Gastroesophageal sphincter (tissue), 4 donors: Measurements from ENCODE around the gene CD1B. TPM values are rescaled to one million over a fixed set of nuclear protein-coding genes. Genes with fewer than 3 reads are reported as not detected.

ENCODE experiments used
- ATAC-seq: fragments of 150-250 bp; one replicate; pipeline ENCODE4 v1.9.1; 2016; ENCODE audit warnings: mild to moderate bottlenecking, moderate library complexity
- H3K27ac ChIP-seq, 4 donors: fragments of 200-600 bp; sonication (generic) in 3 of 4; 1 replicate in 3 of 4; 2 replicates in 1 of 4; pipeline ENCODE4 v1.5.1; 2016 to 2019
- H3K27me3 ChIP-seq: fragments of 200-600 bp; sonication (generic); one replicate; pipeline ENCODE4 v1.5.1; 2019
- H3K36me3 ChIP-seq, 2 donors: fragments of 200-600 bp; sonication (generic); one replicate each; pipeline ENCODE4 v1.5.1; 2019; ENCODE audit warnings: control low read depth in 1 of 2
- H3K4me1 ChIP-seq, 3 donors: fragments of 200-600 bp; sonication (generic); 1 replicate in 2 of 3; 2 replicates in 1 of 3; pipeline ENCODE4 v1.5.1; 2016 to 2019; ENCODE audit warnings: control low read depth in 2 of 3
- H3K4me3 ChIP-seq, 2 donors: fragments of 200-600 bp; sonication (generic); one replicate each; pipeline ENCODE4 v1.5.1; 2019; ENCODE audit warnings: mild to moderate bottlenecking in 1 of 2, moderate library complexity in 1 of 2
- H3K9me3 ChIP-seq, 3 donors: fragments of 200-600 bp; sonication (generic); one replicate each; pipeline ENCODE4 v1.5.1; 2017 to 2019; ENCODE audit warnings: control low read depth in 2 of 3
- EP300 ChIP-seq: sonication (generic); formaldehyde crosslinking; IDR thresholded peaks from one replicate; pipeline ENCODE4 v1.6.1; 2017; ENCODE audit warnings: antibody characterized with exemption, mild to moderate bottlenecking
- POLR2A ChIP-seq, 2 donors: fragments of 450-650 bp; IDR thresholded peaks; one replicate each; pipeline ENCODE4 v1.6.1; 2017; ENCODE audit warnings: antibody characterized with exemption in 2 of 2, mild to moderate bottlenecking in 2 of 2, moderate library complexity in 1 of 2
- POLR2AphosphoS5 ChIP-seq: sonication (generic); formaldehyde crosslinking; IDR thresholded peaks from one replicate; pipeline ENCODE4 v1.6.1; 2017; ENCODE audit warnings: antibody characterized with exemption
- WGBS, 2 donors: methylation state at CpG; one replicate each; pipeline ENCODE4 v1.1.5; 2018; ENCODE audit warnings: low coverage in 1 of 2; 5-methylcytosine and 5-hydroxymethylcytosine counted together
- total RNA-seq, 4 donors: library from RNA; depleted of rRNA; stranded (reverse); fragments of >200 nt; gene quantifications; one replicate each; pipeline ENCODE4 v1.1.0, GENCODE V29; 2016
- TF ChIP-seq, protein P1 (sequence below), 4 experiments: fragments of 200-600 bp in 2 of 4; fragments of 450-650 bp in 2 of 4; sonication (generic) in 1 of 4; IDR thresholded peaks; one replicate each; pipeline ENCODE4 v1.5.1; 2017 to 2019; ENCODE audit warnings: antibody characterized with exemption in 4 of 4, mild to moderate bottlenecking in 2 of 4, moderate library complexity in 2 of 4

CD1B gene
- total RNA-seq, 4 donors from 2014 or later, result not detected

DNA sequence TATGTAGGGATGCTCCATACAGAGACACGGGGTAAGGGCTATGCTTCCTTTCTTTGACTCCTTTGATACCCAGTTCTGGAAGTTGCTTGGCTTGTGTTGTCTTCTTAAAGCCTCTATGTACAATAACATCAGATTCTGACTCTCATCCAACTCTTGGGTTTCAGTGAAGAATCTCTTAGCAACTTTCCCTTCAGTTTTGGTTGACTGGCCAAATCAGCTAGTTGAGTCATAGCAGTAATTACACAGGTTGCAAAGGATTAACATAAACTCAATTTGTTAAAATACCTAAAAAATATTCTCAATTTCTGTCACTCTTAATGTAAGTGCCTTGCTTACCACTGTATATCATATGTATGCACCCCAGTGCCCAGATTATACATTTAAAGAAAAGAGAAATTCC is 31.6 kb upstream of the CD1B start:
- no peaks in the 10 kb centered on the region for H3K36me3 ChIP-seq
- H3K4me1 ChIP-seq, result no peaks in the 10 kb centered on the region
- H3K27me3 ChIP-seq, result no peaks in the 10 kb centered on the region
- TF ChIP-seq, protein P1, sequence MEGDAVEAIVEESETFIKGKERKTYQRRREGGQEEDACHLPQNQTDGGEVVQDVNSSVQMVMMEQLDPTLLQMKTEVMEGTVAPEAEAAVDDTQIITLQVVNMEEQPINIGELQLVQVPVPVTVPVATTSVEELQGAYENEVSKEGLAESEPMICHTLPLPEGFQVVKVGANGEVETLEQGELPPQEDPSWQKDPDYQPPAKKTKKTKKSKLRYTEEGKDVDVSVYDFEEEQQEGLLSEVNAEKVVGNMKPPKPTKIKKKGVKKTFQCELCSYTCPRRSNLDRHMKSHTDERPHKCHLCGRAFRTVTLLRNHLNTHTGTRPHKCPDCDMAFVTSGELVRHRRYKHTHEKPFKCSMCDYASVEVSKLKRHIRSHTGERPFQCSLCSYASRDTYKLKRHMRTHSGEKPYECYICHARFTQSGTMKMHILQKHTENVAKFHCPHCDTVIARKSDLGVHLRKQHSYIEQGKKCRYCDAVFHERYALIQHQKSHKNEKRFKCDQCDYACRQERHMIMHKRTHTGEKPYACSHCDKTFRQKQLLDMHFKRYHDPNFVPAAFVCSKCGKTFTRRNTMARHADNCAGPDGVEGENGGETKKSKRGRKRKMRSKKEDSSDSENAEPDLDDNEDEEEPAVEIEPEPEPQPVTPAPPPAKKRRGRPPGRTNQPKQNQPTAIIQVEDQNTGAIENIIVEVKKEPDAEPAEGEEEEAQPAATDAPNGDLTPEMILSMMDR (IDR thresholded peaks at IDR 0.05), result no peak
- TF ChIP-seq POLR2AphosphoS5 (no peak), POLR2A (IDR thresholded peaks at IDR 0.05) (no peak), EP300 (no peak)
- H3K9me3 ChIP-seq, result peaks cover 0 to 7% (median 0%) of the 10 kb centered on the region in 3 donors
- no peak for ATAC-seq
- 67 to 79% methylated on average over 1 of the region's 1 CpG for WGBS, 2 donors
- no peak overlapping the region for H3K4me3 ChIP-seq
- no peak overlapping the region for H3K27ac ChIP-seq

DNA sequence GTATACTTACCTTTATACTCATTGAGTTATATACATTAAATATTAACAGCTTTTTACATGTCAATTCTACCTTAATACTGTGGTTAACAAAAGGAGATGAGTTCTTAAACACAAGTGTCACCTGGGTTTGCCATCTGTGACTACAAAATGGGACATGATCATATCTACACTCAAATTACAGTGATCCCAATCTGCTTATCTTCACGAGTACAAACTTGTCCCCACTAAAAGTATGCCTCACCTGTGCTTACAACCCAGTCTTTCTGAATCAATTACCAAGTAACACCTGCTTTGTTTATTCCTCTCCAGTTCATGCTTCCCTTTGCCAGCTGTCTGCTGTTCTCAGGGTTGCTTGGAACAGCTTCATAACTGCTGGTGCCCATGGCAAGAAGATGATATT is 31.2 kb upstream of the CD1B start:
- WGBS, 2 donors, result 43 to 56% methylated on average over 1 of the region's 1 CpG
- Histone ChIP-seq H3K4me1 (no peaks in the 10 kb centered on the region), H3K9me3 (peaks cover 0 to 7% (median 0%) of the 10 kb centered on the region in 3 donors), H3K27me3 (no peaks in the 10 kb centered on the region), H3K4me3 (no peak overlapping the region), H3K36me3 (no peaks in the 10 kb centered on the region), H3K27ac (no peak overlapping the region)
- TF ChIP-seq EP300, result no peak
- TF ChIP-seq POLR2A (IDR thresholded peaks at IDR 0.05), result no peak
- no peak for TF ChIP-seq POLR2AphosphoS5
- TF ChIP-seq, protein P1 (IDR thresholded peaks at IDR 0.05), result no peak
- ATAC-seq, result no peak

DNA sequence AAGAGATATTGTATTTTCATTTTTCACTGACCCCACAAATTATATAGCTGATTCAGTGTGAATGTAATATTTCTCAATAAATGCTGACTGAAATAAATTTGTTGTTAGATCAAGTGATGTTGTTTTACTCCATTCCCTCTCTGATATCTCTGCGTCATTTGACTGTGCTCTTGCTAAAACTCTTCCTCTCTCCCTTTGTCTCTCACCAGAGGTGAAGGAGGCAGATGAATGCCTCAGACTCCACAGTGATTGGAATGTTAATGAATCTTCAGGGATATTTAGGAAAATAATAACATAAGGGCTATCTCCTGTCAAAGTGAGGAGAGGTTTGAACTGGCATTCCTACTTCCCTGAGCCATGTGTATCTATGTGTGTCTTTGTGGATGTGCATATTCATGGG is 26.1 kb upstream of the CD1B start:
- WGBS, 2 donors, result 71 to 82% methylated on average over 1 of the region's 1 CpG
- no peak for ATAC-seq
- no peaks in the 10 kb centered on the region for H3K4me1 ChIP-seq
- no peaks in the 10 kb centered on the region for H3K9me3 ChIP-seq
- no peaks in the 10 kb centered on the region for H3K36me3 ChIP-seq
- H3K27ac ChIP-seq, result no peak overlapping the region
- TF ChIP-seq POLR2AphosphoS5 (no peak), POLR2A (IDR thresholded peaks at IDR 0.05) (no peak), EP300 (no peak)
- TF ChIP-seq, protein P1 (IDR thresholded peaks at IDR 0.05), result no peak
- no peak overlapping the region for H3K4me3 ChIP-seq
- no peaks in the 10 kb centered on the region for H3K27me3 ChIP-seq

DNA sequence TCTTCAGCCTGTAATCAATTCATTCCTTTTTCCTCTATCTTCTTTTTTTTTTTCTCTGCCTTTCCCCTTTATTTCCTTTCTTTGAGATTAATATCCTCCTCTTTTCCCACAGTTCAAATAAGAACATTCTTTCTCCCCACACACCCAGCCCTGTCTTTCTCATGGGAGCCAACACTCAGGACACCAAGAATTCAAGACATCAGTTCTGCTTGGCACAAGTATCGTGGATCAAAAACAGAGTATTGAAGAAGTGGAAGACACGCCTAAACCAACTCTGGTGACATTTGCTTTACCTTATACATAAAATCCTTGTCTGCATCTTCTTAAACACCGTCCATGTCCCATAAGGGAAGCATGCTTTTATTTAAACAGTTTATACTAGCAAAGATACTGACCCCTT is 25.3 kb upstream of the CD1B start:
- 33 to 37% methylated on average over 1 to 3 of the region's 3 CpGs for WGBS, 2 donors
- no peak overlapping the region for H3K4me3 ChIP-seq
- no peaks in the 10 kb centered on the region for H3K27me3 ChIP-seq
- no peak overlapping the region for H3K27ac ChIP-seq
- no peak for TF ChIP-seq EP300
- no peak for TF ChIP-seq POLR2A (IDR thresholded peaks at IDR 0.05)
- no peak for TF ChIP-seq POLR2AphosphoS5
- TF ChIP-seq, protein P1 (IDR thresholded peaks at IDR 0.05), result no peak
- ATAC-seq, result no peak
- no peaks in the 10 kb centered on the region for H3K9me3 ChIP-seq
- no peaks in the 10 kb centered on the region for H3K36me3 ChIP-seq
- no peaks in the 10 kb centered on the region for H3K4me1 ChIP-seq

DNA sequence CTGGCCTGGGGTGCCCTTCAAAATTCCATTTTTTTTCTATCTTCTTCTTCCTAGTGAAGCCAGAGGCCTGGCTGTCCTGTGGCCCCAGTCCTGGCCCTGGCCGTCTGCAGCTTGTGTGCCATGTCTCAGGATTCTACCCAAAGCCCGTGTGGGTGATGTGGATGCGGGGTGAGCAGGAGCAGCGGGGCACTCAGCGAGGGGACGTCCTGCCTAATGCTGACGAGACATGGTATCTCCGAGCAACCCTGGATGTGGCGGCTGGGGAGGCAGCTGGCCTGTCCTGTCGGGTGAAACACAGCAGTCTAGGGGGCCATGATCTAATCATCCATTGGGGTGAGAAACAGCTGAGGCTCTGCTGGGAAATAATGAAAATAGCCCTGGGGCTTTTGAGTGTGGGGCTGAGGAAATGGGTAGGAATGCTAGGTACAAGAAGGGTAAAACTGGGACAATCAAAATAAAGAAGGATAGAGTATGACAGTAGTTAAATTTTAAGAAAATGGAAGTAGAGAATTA is 24.5 kb upstream of the CD1B start:
- H3K9me3 ChIP-seq, result no peaks in the 10 kb centered on the region
- ATAC-seq, result no peak
- TF ChIP-seq POLR2AphosphoS5 (no peak), POLR2A (IDR thresholded peaks at IDR 0.05) (no peak), EP300 (no peak)
- TF ChIP-seq, protein P1 (IDR thresholded peaks at IDR 0.05), result no peak
- H3K27ac ChIP-seq, result no peak overlapping the region
- H3K4me1 ChIP-seq, result no peaks in the 10 kb centered on the region
- no peak overlapping the region for H3K4me3 ChIP-seq
- no peaks in the 10 kb centered on the region for H3K27me3 ChIP-seq
- WGBS, 2 donors, result 92% methylated on average over 2 of the region's 10 CpGs; no CpG with 5 or more reads in 1 of the 2 donors
- H3K36me3 ChIP-seq, result no peaks in the 10 kb centered on the region
